Sigmoid colon (tissue), 7 donors: ENCODE data around the gene EXOC6. TPM values are rescaled to one million over a fixed set of nuclear protein-coding genes. Genes with fewer than 3 reads are reported as not detected.

Experiments used
- DNase-seq: peaks from one replicate; pipeline ENCODE4 v3.0.0-alpha.2; 2019
- H3K27ac ChIP-seq, 4 donors: fragments of 200-600 bp; sonication (generic); one replicate each; pipeline ENCODE4 v1.5.1; 2016 to 2019; ENCODE audit warnings: mild to moderate bottlenecking in 1 of 4
- H3K27me3 ChIP-seq, 3 donors: fragments of 200-600 bp; sonication (generic); one replicate each; pipeline ENCODE4 v1.5.1; 2019; ENCODE audit warnings: mild to moderate bottlenecking in 1 of 3
- H3K36me3 ChIP-seq, 4 donors: fragments of 200-600 bp; sonication (generic); one replicate each; pipeline ENCODE4 v1.5.1; 2016 to 2019
- H3K4me1 ChIP-seq, 4 donors: fragments of 200-600 bp; sonication (generic); one replicate each; pipeline ENCODE4 v1.5.1; 2017 to 2019
- H3K4me3 ChIP-seq, 4 donors: fragments of 200-600 bp; sonication (generic); one replicate each; pipeline ENCODE4 v1.5.1; 2017 to 2019; ENCODE audit warnings: mild to moderate bottlenecking in 2 of 4, moderate library complexity in 1 of 4
- H3K9me3 ChIP-seq, 4 donors: fragments of 200-600 bp in 3 of 4; sonication (generic) in 3 of 4; one replicate each; pipeline versions ENCODE4 v1.5.1 to v1.6.1; 2013 to 2019
- EP300 ChIP-seq, 4 donors: sonication (generic); formaldehyde crosslinking; IDR thresholded peaks; one replicate each; pipeline ENCODE4 v1.6.1; 2017; ENCODE audit warnings: antibody characterized with exemption in 4 of 4
- POLR2A ChIP-seq, 2 donors: fragments of 450-650 bp; IDR thresholded peaks; one replicate each; pipeline ENCODE4 v1.6.1; 2016; ENCODE audit warnings: antibody characterized with exemption in 2 of 2, mild to moderate bottlenecking in 2 of 2, moderate library complexity in 2 of 2
- POLR2AphosphoS5 ChIP-seq, 4 donors: sonication (generic); formaldehyde crosslinking; IDR thresholded peaks; one replicate each; pipeline ENCODE4 v1.6.1; 2017; ENCODE audit warnings: antibody characterized with exemption in 4 of 4
- WGBS, 2 donors: extraction: QIAGEN DNeasy Blood & Tissue Kit; methylation state at CpG; one replicate each; pipeline ENCODE4 v1.1.7; 2013; 5-methylcytosine and 5-hydroxymethylcytosine counted together
- intact Hi-C: fragments of 100-400 bp; cut with DNase I; formaldehyde crosslinking; loops from one replicate; pipeline ENCODE4 v1.15.1; 2023
- polyA plus RNA-seq, 3 donors: library from polyadenylated mRNA; stranded (reverse); fragments of 200-250 nt; gene quantifications; one replicate each; pipeline ENCODE4 v1.2.3, GENCODE V29; 2013
- total RNA-seq, 4 donors: library from RNA; depleted of rRNA; stranded (reverse); fragments of >200 nt; gene quantifications; one replicate each; pipeline ENCODE4 v1.1.0, GENCODE V29; 2016
- TF ChIP-seq, protein P1 (sequence below), 4 experiments: fragments of 450-650 bp in 3 of 4; fragments of 200-600 bp in 1 of 4; IDR thresholded peaks; one replicate each; pipeline ENCODE4 v1.5.1; 2016 to 2019; ENCODE audit warnings: antibody characterized with exemption in 4 of 4, mild to moderate bottlenecking in 3 of 4, moderate library complexity in 2 of 4
- donor health status: healthy with polysubstance abuse.
- donor health status: Bipolar disorder and iron deficiency.
- donor health status: healthy.

EXOC6 gene
- total and polyA plus RNA-seq, 7 donors: 6.6 to 20.2 (median 16.6) TPM

DNA sequence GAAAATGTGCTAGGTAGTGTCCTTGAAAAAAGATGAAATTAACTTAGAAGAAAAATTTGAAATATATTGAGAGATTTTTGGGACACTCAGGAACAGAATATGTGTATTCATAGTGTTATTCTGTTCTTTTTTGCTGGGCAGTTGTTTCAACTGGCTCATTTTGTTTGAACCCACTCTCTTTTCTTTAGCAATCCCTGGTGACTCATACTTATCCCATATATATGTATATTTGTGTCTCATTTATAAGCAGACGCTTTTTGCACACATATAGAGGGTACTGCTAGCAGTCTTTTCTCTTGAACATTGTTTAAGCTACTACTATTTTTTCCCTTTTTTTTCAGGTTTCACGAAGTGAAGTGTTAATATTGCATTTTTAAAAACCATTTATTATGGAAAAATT is 1.9 kb downstream of the EXOC6 start:
- Histone ChIP-seq H3K36me3 (no peaks in the 10 kb centered on the region), H3K27ac (no peak overlapping the region), H3K4me1 (peaks cover 0 to 21% (median 12%) of the 10 kb centered on the region in 4 donors), H3K4me3 (no peak overlapping the region), H3K27me3 (no peaks in the 10 kb centered on the region), H3K9me3 (no peaks in the 10 kb centered on the region)
- TF ChIP-seq POLR2A (IDR thresholded peaks at IDR 0.05): no peak
- TF ChIP-seq POLR2AphosphoS5 (IDR thresholded peaks at IDR 0.05): no peak
- TF ChIP-seq, protein P1, sequence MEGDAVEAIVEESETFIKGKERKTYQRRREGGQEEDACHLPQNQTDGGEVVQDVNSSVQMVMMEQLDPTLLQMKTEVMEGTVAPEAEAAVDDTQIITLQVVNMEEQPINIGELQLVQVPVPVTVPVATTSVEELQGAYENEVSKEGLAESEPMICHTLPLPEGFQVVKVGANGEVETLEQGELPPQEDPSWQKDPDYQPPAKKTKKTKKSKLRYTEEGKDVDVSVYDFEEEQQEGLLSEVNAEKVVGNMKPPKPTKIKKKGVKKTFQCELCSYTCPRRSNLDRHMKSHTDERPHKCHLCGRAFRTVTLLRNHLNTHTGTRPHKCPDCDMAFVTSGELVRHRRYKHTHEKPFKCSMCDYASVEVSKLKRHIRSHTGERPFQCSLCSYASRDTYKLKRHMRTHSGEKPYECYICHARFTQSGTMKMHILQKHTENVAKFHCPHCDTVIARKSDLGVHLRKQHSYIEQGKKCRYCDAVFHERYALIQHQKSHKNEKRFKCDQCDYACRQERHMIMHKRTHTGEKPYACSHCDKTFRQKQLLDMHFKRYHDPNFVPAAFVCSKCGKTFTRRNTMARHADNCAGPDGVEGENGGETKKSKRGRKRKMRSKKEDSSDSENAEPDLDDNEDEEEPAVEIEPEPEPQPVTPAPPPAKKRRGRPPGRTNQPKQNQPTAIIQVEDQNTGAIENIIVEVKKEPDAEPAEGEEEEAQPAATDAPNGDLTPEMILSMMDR (IDR thresholded peaks at IDR 0.05): no peak
- intact Hi-C loops: no loop called here
- DNase-seq: no peak
- 89 to 92% methylated on average over 2 of the region's 2 CpGs for WGBS, 2 donors

DNA sequence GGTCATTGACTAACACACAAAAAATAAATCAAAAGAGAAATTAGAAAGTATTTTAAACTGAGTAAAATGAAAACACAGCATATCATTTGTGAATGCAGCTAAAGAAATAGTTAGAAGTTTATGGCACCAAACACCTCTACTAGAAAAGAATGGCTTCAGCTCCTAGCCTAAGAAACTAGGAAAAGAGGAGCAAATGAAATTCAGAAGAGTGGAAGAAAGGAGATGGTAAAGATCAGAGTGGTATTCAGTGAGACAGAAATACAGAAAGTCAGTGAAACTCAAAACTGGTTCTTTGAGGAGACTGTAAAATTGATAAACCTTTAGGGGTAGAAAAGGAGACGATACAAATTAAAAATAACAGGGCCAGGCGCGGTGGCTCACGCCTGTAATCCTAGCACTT is 2.7 kb downstream of the EXOC6 start:
- 96 to 98% methylated on average over 4 of the region's 4 CpGs for WGBS, 2 donors
- intact Hi-C loops: no loop called here

DNA sequence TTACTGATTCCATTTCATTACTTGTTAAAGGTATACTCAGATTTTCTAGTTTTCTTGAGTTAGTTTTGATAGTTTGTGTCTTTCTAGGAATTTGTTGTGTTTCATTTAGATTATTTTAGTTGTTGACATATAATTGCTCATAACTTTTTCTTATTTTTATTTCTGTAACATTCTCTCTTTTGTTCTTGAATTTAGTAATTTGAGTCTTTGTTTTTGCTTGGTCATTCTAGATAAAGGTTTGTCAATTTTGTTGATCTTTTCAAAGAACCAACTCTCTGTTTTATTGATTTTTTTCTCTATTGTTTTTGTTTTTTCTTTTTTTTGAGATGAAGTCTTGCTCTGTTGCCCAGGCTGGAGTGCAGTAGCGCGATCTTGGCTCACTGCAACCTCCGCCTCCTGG is 7.2 kb downstream of the EXOC6 start:
- H3K4me3 ChIP-seq: no peak overlapping the region
- peaks cover 0 to 10% (median 7%) of the 10 kb centered on the region in 4 donors for H3K9me3 ChIP-seq
- TF ChIP-seq POLR2AphosphoS5 (IDR thresholded peaks at IDR 0.05): no peak
- no peak for TF ChIP-seq EP300 (IDR thresholded peaks at IDR 0.05)
- TF ChIP-seq POLR2A (IDR thresholded peaks at IDR 0.05): no peak
- TF ChIP-seq, protein P1 (IDR thresholded peaks at IDR 0.05): no peak
- WGBS, 2 donors: 98 to 99% methylated on average over 3 of the region's 3 CpGs
- H3K27ac ChIP-seq: no peak overlapping the region
- no peaks in the 10 kb centered on the region for H3K4me1 ChIP-seq
- H3K27me3 ChIP-seq: no peaks in the 10 kb centered on the region
- DNase-seq: no peak
- H3K36me3 ChIP-seq: no peaks in the 10 kb centered on the region
- intact Hi-C loops: no loop called here

More for the DNA sequence above, 2.7 kb downstream of the EXOC6 start:
- Histone ChIP-seq H3K4me1 (peaks cover 0 to 21% (median 12%) of the 10 kb centered on the region in 4 donors), H3K9me3 (no peaks in the 10 kb centered on the region), H3K27ac (no peak overlapping the region), H3K4me3 (no peak overlapping the region), H3K27me3 (no peaks in the 10 kb centered on the region), H3K36me3 (no peaks in the 10 kb centered on the region)
- TF ChIP-seq, protein P1 (IDR thresholded peaks at IDR 0.05): no peak
- no peak for TF ChIP-seq EP300 (IDR thresholded peaks at IDR 0.05)
- no peak for TF ChIP-seq POLR2A (IDR thresholded peaks at IDR 0.05)
- DNase-seq: no peak

DNA sequence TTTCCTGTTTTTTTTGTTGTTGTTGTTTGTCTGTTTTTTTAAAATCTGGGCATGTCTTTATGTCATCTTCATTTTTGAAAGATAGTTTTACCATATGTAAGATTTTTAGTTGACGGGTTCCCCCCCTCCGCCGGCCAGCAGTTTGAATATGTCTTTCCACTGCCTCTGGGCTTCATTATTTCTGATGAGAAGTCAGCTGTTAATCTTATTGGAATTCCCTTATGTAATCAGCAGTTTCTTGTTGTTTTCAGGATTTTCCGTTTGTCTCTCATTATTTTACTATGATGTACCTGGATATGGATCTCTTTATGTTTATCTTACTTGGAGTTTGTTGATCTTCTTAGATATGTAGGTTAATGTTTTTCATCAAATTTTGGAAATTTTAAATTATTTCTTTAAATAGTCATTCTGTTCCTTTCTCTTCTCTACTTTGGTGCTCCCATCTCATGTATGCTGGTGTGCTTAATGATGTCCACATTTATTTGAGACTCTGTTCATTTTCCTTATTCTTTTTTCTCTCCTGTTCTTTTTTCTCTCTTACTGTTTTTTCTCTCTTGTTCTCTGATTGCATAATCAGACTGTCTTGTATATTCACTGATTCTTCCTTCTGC is 9.7 kb downstream of the EXOC6 start:
- TF ChIP-seq EP300 (IDR thresholded peaks at IDR 0.05) (no peak), POLR2AphosphoS5 (IDR thresholded peaks at IDR 0.05) (no peak), POLR2A (IDR thresholded peaks at IDR 0.05) (no peak)
- TF ChIP-seq, protein P1 (IDR thresholded peaks at IDR 0.05): no peak
- Histone ChIP-seq H3K4me1 (no peaks in the 10 kb centered on the region), H3K4me3 (no peak overlapping the region), H3K27me3 (no peaks in the 10 kb centered on the region), H3K27ac (no peak overlapping the region), H3K9me3 (peaks cover 0 to 10% (median 7%) of the 10 kb centered on the region in 4 donors), H3K36me3 (no peaks in the 10 kb centered on the region)
- DNase-seq: no peak
- intact Hi-C loops: no loop called here
- WGBS, 2 donors: 86 to 94% methylated on average over 4 of the region's 4 CpGs

DNA sequence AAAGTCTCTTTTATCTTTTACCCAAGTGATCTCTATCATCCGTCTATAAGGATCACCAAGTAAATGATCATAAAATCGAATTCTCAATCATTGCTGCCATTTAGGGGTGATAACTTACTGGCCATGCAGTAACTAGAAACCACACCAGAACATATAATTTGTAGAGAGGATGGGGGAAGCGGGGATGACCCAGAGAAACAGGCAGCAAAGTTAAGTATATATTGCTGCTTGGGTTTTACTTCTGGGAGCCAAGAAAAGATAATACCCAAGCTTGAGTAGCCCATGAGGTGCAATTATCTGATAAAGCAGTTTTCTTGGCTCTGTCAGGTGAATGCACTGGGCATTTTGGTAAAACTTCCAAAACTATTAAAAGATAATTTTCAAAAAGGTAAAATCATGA is 18.9 kb downstream of the EXOC6 start:
- Histone ChIP-seq H3K4me1 (no peaks in the 10 kb centered on the region), H3K4me3 (no peak overlapping the region), H3K9me3 (no peaks in the 10 kb centered on the region), H3K27ac (no peak overlapping the region), H3K27me3 (no peaks in the 10 kb centered on the region), H3K36me3 (no peaks in the 10 kb centered on the region)
- TF ChIP-seq POLR2AphosphoS5 (IDR thresholded peaks at IDR 0.05): no peak
- no peak for TF ChIP-seq POLR2A (IDR thresholded peaks at IDR 0.05)
- TF ChIP-seq, protein P1 (IDR thresholded peaks at IDR 0.05): no peak
- TF ChIP-seq EP300 (IDR thresholded peaks at IDR 0.05): no peak
- DNase-seq: no peak
- WGBS, 2 donors: 77 to 91% methylated on average over 3 of the region's 3 CpGs
- intact Hi-C loops: no loop called here
